SK-N-SH (cell line): ENCODE results near the gene NRG3.
"Not testable (repeated sequence)": the region's sequence is repeated elsewhere in the genome, so short reads cannot be mapped to it uniquely, and the experiment has no call there.

Source experiments
- CTCF ChIP-seq: fragments of 200-600 bp; sonication (generic); IDR thresholded peaks from 2 replicates; pipeline ENCODE4 v1.6.1; 2017; ENCODE audit warnings: antibody characterized with exemption, mild to moderate bottlenecking, moderate library complexity
- EP300 ChIP-seq, 2 experiments: IDR thresholded peaks; 2 replicates each; pipeline versions ENCODE4 v1.4.0 to v1.6.1; 2012; ENCODE audit warnings: borderline replicate concordance in 1 of 2, low read depth in 1 of 2, low read length in 1 of 2
- SMC3 ChIP-seq: IDR thresholded peaks from 2 replicates; pipeline ENCODE4 v1.6.1; 2012; ENCODE audit warnings: low read depth, low read length, improper control_type of control experiment

- TF ChIP-seq EP300 (IDR thresholded peaks at IDR 0.05; ENCODE audit: borderline replicate concordance in 1 of 2, low read depth in 1 of 2, low read length in 1 of 2); CTCF; SMC3: not testable (repeated sequence)
Measured at GRCh38 chr10:83006479-83006878, 1131.5 kb downstream of the NRG3 start.
